NB4 (cell line): ENCODE data around the gene OPN1MW3.

Experiments used
- DNase-seq: peaks from one replicate; pipeline ENCODE4 v3.0.0; 2010; ENCODE audit warnings: low read depth
- H3K4me3 ChIP-seq: one replicate; pipeline ENCODE4 v1.5.1; 2011; ENCODE audit warnings: mild to moderate bottlenecking, low read depth, low read length, moderate library complexity
- CTCF ChIP-seq: IDR thresholded peaks from one replicate; pipeline ENCODE4 v1.5.1; 2012; ENCODE audit warnings: low read depth, low read length
- MAX ChIP-seq: IDR thresholded peaks from 2 replicates; pipeline ENCODE4 v1.6.1; 2011; ENCODE audit warnings: low read depth, low read length
- MYC ChIP-seq: IDR thresholded peaks from 2 replicates; pipeline ENCODE4 v1.6.1; 2011; ENCODE audit warnings: low read depth, low read length
- POLR2A ChIP-seq: IDR thresholded peaks from 2 replicates; pipeline ENCODE4 v1.6.1; 2011; ENCODE audit warnings: mild to moderate bottlenecking; ENCODE audit not compliant: insufficient read length; ENCODE audit errors: extremely low read depth

The OPN1MW3 gene

DNA sequence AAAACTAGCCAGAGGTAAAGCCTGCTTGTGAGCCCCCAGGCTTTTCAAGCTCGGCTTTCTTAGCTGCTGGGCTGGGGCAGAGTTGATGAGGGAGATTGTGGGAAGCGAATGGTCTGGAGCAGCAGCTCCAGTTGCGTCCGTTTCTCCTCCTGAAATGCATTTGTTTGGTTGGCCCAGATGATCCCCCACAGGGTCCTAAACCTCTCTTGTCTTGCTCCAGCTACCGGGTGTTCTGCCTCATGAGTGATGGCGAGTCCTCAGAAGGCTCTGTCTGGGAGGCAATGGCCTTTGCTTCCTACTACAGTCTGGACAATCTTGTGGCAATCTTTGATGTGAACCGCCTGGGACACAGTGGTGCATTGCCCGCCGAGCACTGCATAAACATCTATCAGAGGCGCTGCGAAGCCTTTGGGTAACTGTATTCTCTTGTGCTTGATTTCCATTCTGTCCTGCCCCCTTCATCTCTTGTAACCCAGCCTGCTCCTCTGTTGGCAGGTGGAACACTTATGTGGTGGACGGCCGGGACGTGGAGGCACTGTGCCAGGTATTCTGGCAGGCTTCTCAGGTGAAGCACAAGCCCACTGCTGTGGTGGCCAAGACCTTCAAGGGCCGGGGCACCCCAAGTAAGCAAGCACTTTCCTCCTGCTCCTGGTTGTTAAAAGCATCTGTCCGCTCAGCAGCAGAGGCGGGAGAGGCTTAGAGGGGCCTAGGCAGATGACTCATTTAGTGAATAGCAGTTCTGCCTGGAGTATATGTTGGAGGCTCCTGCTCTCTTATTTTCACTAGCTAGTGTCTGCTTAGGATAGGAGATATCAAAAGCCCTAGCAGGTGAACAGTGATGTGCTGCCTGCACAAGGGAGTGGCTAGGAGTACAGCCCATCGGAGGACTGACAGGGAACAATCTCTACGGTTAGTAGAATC is 53.5 kb downstream of the OPN1MW3 start:
- DNase-seq, result no peak
- TF ChIP-seq CTCF, result no peak
- no peak for TF ChIP-seq MAX
- TF ChIP-seq POLR2A, result no peak
- no peak for TF ChIP-seq MYC
- no peak overlapping the region for H3K4me3 ChIP-seq

- DNase-seq, result no peak
- H3K4me3 ChIP-seq, result no peak overlapping the region
- TF ChIP-seq CTCF (no peak), MYC (no peak)
Observed at GRCh38 chrX:154312116-154312515, 54.7 kb downstream of the OPN1MW3 start.

GRCh38 chrX:154313147-154313546 is 55.8 kb downstream of the OPN1MW3 start:
- TF ChIP-seq CTCF (no peak), MAX (no peak), MYC (no peak), POLR2A (no peak)
- no peak for DNase-seq
- H3K4me3 ChIP-seq, result no peak overlapping the region

- DNase-seq, result no peak
- no peak for TF ChIP-seq MYC
- TF ChIP-seq MAX, result no peak
- TF ChIP-seq POLR2A, result no peak
- no peak for TF ChIP-seq CTCF
- no peak overlapping the region for H3K4me3 ChIP-seq
Observed at GRCh38 chrX:154315416-154315815, 58.0 kb downstream of the OPN1MW3 start.

DNA sequence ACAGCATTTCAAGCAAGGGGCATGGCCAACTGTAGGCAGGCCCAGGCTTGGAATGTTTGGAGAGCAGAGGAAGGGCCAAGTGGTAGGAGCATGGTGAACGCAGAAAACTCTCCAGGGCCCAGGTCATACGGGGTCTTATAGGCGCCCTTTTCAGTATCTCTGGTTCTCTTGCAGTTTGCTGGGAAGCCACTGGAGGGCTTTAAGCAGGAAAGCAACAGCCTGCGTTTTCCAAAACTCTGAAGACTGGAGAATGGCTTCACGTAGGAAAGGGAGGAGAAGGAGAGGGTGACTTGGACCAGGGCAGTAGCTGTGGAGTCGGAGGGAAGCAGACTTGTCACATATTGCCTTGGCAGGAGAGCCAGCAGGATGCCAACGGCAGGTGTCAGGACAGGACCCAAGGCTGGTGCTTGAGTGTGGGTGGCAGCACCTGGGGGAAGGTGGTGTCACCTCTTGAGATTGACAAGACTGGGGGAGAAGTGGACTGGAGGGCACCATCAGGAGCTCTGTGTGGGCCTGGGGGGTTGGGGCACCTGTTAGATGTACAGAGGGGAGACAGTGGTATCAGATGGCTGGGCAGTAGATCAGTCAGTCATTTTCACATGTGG is 60.1 kb downstream of the OPN1MW3 start:
- TF ChIP-seq CTCF, result peak; percentile 37
- no peak for TF ChIP-seq MAX
- no peak overlapping the region for H3K4me3 ChIP-seq
- no peak for DNase-seq
